ENCODE measurements around the gene AKAP1.

GRCh38 chr17:57135026-57135788 is 50.2 kb downstream of the AKAP1 start:
- TF ChIP-seq POLR2A (IDR thresholded peaks at IDR 0.05) (no peak), POLR2AphosphoS5 (IDR thresholded peaks at IDR 0.05) (no peak)
- TF ChIP-seq, protein P1, sequence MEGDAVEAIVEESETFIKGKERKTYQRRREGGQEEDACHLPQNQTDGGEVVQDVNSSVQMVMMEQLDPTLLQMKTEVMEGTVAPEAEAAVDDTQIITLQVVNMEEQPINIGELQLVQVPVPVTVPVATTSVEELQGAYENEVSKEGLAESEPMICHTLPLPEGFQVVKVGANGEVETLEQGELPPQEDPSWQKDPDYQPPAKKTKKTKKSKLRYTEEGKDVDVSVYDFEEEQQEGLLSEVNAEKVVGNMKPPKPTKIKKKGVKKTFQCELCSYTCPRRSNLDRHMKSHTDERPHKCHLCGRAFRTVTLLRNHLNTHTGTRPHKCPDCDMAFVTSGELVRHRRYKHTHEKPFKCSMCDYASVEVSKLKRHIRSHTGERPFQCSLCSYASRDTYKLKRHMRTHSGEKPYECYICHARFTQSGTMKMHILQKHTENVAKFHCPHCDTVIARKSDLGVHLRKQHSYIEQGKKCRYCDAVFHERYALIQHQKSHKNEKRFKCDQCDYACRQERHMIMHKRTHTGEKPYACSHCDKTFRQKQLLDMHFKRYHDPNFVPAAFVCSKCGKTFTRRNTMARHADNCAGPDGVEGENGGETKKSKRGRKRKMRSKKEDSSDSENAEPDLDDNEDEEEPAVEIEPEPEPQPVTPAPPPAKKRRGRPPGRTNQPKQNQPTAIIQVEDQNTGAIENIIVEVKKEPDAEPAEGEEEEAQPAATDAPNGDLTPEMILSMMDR (IDR thresholded peaks at IDR 0.05): no peak

All from prostate gland (tissue), 2 donors.